ENCODE results near the gene ZNF567.
"Not testable (repeated sequence)": the region's sequence is repeated elsewhere in the genome, so short reads cannot be mapped to it uniquely, and the experiment has no call there.

Gene ZNF567

GRCh38 chr19:36687214-36688056 is at the start of gene ZNF567:
Gene ZNF567, plus strand, starts transcription at chr19:36687612. Its CDS starts 7,256 bp downstream, at chr19:36694868.
- in situ Hi-C loops (cut with HindIII; ENCODE audit: low sequenced_read_pairs) = no loop called here

- in situ Hi-C loops (cut with HindIII; ENCODE audit: low sequenced_read_pairs) = no loop called here
These were observed 48.4 kb upstream of the ZNF567 start for GRCh38 chr19:36638862-36639510.

- in situ Hi-C loops (cut with HindIII; ENCODE audit: low sequenced_read_pairs) = no loop called here
These were observed 40.7 kb upstream of the ZNF567 start for GRCh38 chr19:36646746-36647145.

- in situ Hi-C loops (cut with HindIII; ENCODE audit: low sequenced_read_pairs) = no loop called here
These were observed 34.5 kb upstream of the ZNF567 start for GRCh38 chr19:36652958-36653357.

GRCh38 chr19:36665832-36666231 is 21.6 kb upstream of the ZNF567 start:
- in situ Hi-C loops (cut with HindIII; ENCODE audit: low sequenced_read_pairs) = no loop called here

GRCh38 chr19:36668646-36669045 is 18.8 kb upstream of the ZNF567 start:
- in situ Hi-C loops (cut with HindIII; ENCODE audit: low sequenced_read_pairs) = no loop called here

- in situ Hi-C loops (cut with HindIII; ENCODE audit: low sequenced_read_pairs) = no loop called here
These were observed 15.0 kb upstream of the ZNF567 start for GRCh38 chr19:36672368-36672767.

- in situ Hi-C loops (cut with HindIII; ENCODE audit: low sequenced_read_pairs) = no loop called here
These were observed 13.2 kb upstream of the ZNF567 start for GRCh38 chr19:36674201-36674600.

- in situ Hi-C loops (cut with HindIII; ENCODE audit: low sequenced_read_pairs) = no loop called here
These were observed 8.0 kb upstream of the ZNF567 start for GRCh38 chr19:36679455-36679854.

- in situ Hi-C loops (cut with HindIII; ENCODE audit: low sequenced_read_pairs) = no loop called here
These were observed 1.6 kb upstream of the ZNF567 start for GRCh38 chr19:36685835-36686234.

- in situ Hi-C loops (cut with HindIII; ENCODE audit: low sequenced_read_pairs) = no loop called here
These were observed 823 bp upstream of the ZNF567 start for GRCh38 chr19:36686365-36687213.

GRCh38 chr19:36688058-36688457 is 646 bp downstream of the ZNF567 start:
- in situ Hi-C loops (cut with HindIII; ENCODE audit: low sequenced_read_pairs) = no loop called here

- in situ Hi-C loops (cut with HindIII; ENCODE audit: low sequenced_read_pairs) = no loop called here
These were observed 19.7 kb downstream of the ZNF567 start for GRCh38 chr19:36707134-36707533.

- in situ Hi-C loops (cut with HindIII; ENCODE audit: low sequenced_read_pairs) = no loop called here
These were observed 22.0 kb downstream of the ZNF567 start for GRCh38 chr19:36709423-36709822.

- in situ Hi-C loops (cut with HindIII; ENCODE audit: low sequenced_read_pairs) = no loop called here
These were observed 32.5 kb downstream of the ZNF567 start for GRCh38 chr19:36719687-36720556.

GRCh38 chr19:36736166-36736565 is 48.8 kb downstream of the ZNF567 start:
- in situ Hi-C loops (cut with HindIII; ENCODE audit: low sequenced_read_pairs) = not testable (repeated sequence)

GRCh38 chr19:36745870-36746269 is 58.5 kb downstream of the ZNF567 start:
- in situ Hi-C loops (cut with HindIII; ENCODE audit: low sequenced_read_pairs) = no loop called here

- in situ Hi-C loops (cut with HindIII; ENCODE audit: low sequenced_read_pairs) = no loop called here
These were observed 60.3 kb downstream of the ZNF567 start for GRCh38 chr19:36747750-36748149.

GRCh38 chr19:36748431-36749275 is 61.2 kb downstream of the ZNF567 start:
- in situ Hi-C loops (cut with HindIII; ENCODE audit: low sequenced_read_pairs) = no loop called here
